ENCODE data around the gene WDR11.

The WDR11 gene

DNA sequence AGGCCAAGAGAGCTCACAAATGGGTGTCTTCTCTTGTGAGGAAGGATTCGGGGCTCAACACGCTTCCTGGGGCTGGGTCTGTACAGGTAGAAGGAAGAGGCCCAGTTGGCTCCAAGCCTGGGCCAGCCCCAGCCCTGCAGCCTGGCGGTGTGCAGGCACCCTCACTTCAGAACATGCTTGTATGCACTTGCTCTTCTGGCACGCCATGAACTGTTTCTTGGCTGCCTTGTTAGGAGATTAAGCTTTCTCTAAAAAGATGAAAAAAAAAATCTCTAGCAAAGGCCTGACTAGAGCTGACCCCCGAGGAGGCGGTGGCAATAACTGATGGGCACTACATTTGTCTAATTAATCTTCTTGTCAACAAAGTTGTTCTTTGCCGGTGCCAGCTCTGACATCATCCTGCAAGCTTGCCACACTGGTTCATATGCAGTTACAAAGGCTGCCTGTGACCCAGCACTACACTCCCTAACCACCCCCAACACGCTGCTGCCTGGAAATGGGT lies 94.7 kb downstream of the WDR11 start:
- DNase-seq (ENCODE audit: low read depth, low spot score): no peak

DNA sequence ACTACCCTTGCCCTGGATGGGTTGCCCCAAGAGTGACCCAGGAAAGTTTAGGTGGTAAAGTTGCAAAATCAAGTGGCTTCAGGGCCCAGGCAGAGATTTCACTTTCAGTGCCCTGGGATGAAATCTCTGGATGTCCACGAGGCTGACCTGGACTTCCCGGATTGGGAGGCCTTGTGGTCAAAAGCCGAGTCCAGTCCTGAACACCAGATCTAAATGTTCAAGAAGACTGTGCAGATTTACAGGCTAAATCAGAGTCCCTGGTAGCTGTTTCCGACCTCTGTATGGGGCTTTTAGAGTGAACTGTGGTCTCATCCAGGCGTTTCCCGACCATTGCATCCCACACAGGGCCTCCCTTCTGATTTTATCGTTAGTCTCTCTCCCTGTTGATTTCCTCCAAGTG lies 95.3 kb downstream of the WDR11 start:
- DNase-seq (ENCODE audit: low read depth, low spot score): no peak

DNA sequence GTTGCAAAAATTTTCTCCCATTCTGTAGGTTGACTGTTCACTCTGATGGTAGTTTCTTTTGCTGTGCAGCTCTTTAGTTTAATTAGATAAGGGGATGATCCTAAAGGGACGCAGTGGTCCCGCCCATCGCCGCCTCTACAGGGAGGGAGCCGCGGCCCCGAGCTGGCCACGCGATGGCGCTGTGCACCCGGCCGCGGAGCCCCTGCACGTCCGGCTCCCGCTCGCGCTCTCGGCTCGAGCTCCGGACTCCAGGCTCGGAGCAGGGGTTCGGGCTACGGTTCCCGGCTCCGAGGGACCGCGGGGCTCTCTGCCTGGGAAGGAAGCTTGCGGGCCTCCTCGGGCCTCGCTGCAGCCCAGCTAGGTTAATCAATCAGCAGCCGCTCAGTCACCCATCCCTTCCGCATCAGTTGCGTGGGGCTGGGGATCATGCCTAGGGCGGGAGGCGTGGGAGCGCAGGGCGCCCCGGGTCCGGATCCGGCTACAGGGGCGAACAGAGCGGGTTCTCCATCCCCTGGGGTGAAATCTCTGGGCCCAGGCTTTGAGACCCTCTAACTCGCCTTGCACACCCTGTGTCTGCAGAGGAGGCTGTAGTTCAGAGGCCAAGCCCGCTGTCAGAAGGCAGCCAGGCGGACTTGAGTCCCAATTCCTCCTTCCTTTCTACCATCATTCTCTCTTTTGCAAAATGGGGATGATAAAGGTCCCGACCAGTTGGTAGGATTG lies 97.9 kb downstream of the WDR11 start:
- peak; percentile 14 for DNase-seq (ENCODE audit: low read depth, low spot score)

DNA sequence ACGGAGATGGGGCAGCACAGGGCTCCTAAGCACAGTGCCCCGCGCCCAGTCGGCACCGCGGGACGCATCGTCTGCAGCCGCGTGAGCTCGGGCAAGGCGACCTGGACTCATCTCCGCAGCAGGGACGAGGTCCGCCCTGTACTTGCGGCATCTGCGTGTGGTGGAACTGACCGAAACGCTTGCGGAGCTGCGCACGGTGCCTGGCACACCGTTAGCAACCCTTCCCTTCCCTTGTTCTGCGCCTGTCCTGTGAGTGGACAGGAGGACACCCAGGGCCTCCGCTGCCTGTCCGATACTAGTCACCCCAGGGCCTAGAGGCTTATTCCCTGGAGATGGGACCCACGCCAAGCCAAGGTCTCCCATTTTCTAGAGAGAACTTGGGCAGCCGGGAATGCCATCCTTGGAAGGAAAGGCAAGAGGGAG lies 98.5 kb downstream of the WDR11 start:
- DNase-seq (ENCODE audit: low read depth, low spot score): no peak

DNA sequence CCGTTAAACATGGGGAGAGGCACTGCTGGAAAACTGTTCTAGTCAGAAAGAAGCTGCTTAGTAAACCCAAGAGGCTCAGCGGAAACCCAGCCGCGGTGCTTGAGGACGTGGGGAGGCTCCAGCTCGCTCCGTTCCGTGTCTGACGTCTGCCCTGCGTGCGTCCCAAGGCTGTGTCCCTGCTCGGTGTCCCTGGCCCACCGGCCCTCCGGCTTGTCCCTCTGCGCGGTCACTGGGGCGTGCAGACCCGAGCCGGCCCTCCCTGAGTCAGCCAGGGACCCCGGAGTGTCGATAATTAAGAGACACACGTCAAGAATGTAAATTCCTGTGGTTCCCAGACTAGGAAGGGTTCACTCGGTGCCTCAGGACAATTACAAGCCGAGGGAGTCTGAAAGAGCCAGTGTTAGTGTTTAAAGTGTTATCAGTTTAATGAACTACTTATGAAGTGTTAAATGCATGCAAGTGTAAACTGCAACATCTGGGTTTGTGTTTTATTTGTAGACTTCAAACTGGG lies 98.9 kb downstream of the WDR11 start:
- no peak for DNase-seq (ENCODE audit: low read depth, low spot score)

DNA sequence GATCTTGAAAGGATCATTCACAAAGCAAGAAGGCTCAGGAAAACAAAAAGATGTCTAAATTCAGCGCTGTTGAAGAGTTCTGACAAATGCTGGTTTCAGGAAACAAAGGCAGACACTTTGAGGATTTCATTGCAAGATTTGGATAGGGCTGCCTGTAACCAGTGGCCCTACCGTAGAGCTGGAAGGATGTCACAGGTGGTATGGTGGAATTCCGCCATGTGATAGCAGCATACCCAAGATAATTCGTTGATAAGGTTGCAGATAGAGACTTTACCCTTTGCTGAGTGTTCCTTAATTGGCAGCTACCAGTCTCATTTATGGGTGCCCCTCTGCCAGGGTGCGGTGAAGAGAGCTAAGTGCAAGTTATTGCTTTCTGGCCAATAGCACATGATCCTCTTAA lies 100.1 kb downstream of the WDR11 start:
- no peak for DNase-seq (ENCODE audit: low read depth, low spot score)

DNA sequence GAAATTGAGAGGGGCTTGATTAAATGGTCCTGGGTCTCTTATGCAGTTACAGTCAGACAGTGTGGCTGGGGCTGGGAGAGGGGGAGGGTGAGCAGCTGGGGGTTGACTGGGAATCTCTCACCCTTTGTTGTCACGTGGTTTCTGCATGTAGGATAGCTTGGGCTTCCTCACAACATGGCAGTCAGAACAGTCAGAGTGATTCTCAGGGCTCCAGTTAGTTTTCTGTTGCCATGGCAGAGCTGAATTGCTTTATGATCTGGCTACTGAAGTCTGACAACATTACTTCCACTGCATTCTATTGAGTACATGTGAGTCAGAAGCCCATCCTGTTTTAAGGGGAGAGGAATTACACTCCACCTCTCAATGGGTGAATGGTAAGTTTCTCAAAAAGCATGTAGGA lies 102.7 kb downstream of the WDR11 start:
- no peak for DNase-seq (ENCODE audit: low read depth, low spot score)
